Colonic mucosa (tissue), 4 donors: ENCODE results near the gene RALGAPA2. TPM values are rescaled to one million over a fixed set of nuclear protein-coding genes. Genes with fewer than 3 reads are reported as not detected.

Experiments used
- DNase-seq: peaks from one replicate; pipeline ENCODE4 v3.0.0-alpha.2; 2020
- H3K27ac ChIP-seq: fragments of 200-600 bp; one replicate; pipeline ENCODE4 v1.8.0; 2021
- H3K27me3 ChIP-seq: fragments of 200-600 bp; one replicate; pipeline ENCODE4 v1.8.0; 2021
- H3K36me3 ChIP-seq: fragments of 200-600 bp; one replicate; pipeline ENCODE4 v1.8.0; 2021
- H3K4me1 ChIP-seq: fragments of 200-600 bp; one replicate; pipeline ENCODE4 v1.8.0; 2021; ENCODE audit warnings: mild to moderate bottlenecking
- H3K4me3 ChIP-seq: fragments of 200-600 bp; one replicate; pipeline ENCODE4 v1.8.0; 2021
- H3K9ac ChIP-seq, 2 donors: one replicate each; pipeline ENCODE4 v1.7.0; 2013; ENCODE audit warnings: control low read depth in 2 of 2, low read depth in 2 of 2, low read length in 2 of 2
- H3K9me3 ChIP-seq: fragments of 200-600 bp; one replicate; pipeline ENCODE4 v1.8.0; 2021
- intact Hi-C: fragments of 100-400 bp; cut with DNase I; formaldehyde crosslinking; loops from one replicate; pipeline ENCODE4 v1.14.1; 2022
- total RNA-seq, 2 donors: library from RNA; stranded (reverse); fragmentation: NEBNext Ultra II Directional in 1 of 2; extraction: Animal tissue kit (Norgen Biotek cat#: 25700) in 1 of 2; gene quantifications; one replicate each; pipeline ENCODE4 v1.2.1, GENCODE V29; 2021
- TF ChIP-seq, protein P1 (sequence below): fragments of 200-600 bp; IDR thresholded peaks from one replicate; pipeline ENCODE4 v1.8.0; 2022; ENCODE audit warnings: antibody characterized with exemption, mild to moderate bottlenecking
- donor health status: healthy.
- donor health status: DM: no; HTN: no; CAD: no.
- donor health status: DM: no; HTN: no; CAD: no.

Gene RALGAPA2
- total RNA-seq, 2 donors from 2014 or later: 64.5 to 66.1 TPM

DNA sequence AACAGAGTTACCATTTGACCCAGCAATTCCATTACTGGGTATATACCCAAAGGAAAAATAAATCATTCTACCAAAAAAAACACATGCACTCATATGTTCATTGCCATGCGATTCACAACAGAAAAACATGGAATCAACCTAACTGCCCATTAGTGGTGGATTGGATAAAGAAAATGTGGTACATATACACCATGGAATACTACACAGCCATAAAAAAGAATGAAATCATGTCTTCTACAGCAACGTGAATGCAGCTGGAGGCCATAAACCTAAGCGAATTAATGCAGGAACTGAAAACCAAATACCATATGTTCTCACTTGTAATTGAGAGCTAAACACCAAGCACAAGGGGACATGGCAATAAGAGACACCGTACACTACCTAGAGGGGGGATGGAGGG is 12.5 kb downstream of the RALGAPA2 start:
- Histone ChIP-seq H3K9ac (no peak overlapping the region), H3K4me1 (no peaks in the 10 kb centered on the region), H3K36me3 (no peaks in the 10 kb centered on the region), H3K27me3 (no peaks in the 10 kb centered on the region), H3K27ac (no peak overlapping the region), H3K4me3 (no peak overlapping the region), H3K9me3 (no peaks in the 10 kb centered on the region)
- TF ChIP-seq, protein P1, sequence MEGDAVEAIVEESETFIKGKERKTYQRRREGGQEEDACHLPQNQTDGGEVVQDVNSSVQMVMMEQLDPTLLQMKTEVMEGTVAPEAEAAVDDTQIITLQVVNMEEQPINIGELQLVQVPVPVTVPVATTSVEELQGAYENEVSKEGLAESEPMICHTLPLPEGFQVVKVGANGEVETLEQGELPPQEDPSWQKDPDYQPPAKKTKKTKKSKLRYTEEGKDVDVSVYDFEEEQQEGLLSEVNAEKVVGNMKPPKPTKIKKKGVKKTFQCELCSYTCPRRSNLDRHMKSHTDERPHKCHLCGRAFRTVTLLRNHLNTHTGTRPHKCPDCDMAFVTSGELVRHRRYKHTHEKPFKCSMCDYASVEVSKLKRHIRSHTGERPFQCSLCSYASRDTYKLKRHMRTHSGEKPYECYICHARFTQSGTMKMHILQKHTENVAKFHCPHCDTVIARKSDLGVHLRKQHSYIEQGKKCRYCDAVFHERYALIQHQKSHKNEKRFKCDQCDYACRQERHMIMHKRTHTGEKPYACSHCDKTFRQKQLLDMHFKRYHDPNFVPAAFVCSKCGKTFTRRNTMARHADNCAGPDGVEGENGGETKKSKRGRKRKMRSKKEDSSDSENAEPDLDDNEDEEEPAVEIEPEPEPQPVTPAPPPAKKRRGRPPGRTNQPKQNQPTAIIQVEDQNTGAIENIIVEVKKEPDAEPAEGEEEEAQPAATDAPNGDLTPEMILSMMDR: no peak
- DNase-seq: no peak
- intact Hi-C loops: no loop called here

DNA sequence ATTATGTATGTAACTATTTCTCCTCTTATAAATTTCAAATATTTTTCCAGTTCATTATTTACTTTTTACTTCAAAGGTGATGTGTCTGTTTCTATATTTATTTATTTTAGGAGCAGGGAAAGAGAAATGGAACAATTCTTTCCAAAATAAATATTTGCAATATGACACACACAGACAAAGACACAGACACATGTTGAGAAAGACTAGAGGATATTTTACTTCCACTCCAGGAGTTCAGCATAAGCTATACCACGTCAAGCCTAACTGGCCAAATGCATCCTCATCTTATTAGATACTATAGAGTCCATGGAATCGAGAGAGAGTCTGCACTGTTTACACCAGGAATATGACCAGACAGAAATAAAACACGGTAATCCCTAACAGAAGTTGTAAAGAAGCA is 13.3 kb downstream of the RALGAPA2 start:
- Histone ChIP-seq H3K4me1 (no peaks in the 10 kb centered on the region), H3K27ac (no peak overlapping the region), H3K4me3 (no peak overlapping the region), H3K9me3 (no peaks in the 10 kb centered on the region), H3K9ac (no peak overlapping the region), H3K27me3 (no peaks in the 10 kb centered on the region), H3K36me3 (no peaks in the 10 kb centered on the region)
- intact Hi-C loops: no loop called here
- TF ChIP-seq, protein P1: no peak
- DNase-seq: no peak

DNA sequence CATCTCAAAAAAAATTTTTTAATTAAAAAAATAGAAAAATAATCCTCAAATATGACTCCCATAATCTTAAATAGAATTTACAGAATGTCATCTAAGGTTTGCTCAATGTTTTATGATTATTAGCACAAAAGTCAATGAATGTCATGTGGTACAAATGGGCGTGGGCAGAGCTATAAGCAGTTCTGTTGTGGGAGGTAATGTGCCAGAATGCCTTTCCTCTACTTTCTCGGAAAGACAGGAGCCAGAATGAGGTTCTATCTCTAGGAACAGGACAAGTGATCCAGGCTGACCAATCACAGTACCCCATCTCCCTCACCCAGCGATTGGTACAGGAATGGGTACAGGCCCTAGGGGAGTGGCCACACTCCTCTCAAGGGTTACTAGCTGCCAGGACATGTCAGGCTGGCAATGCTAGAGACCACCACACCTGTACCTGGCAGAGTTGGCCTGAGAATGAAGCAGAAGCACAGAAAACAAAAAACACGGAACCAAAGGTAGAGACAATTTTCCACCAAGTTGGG is 15.1 kb downstream of the RALGAPA2 start:
- DNase-seq: no peak
- Histone ChIP-seq H3K4me3 (no peak overlapping the region), H3K9me3 (no peaks in the 10 kb centered on the region), H3K9ac (no peak overlapping the region), H3K27me3 (no peaks in the 10 kb centered on the region), H3K27ac (no peak overlapping the region), H3K36me3 (no peaks in the 10 kb centered on the region), H3K4me1 (no peaks in the 10 kb centered on the region)
- intact Hi-C loops: no loop called here
- TF ChIP-seq, protein P1: no peak

DNA sequence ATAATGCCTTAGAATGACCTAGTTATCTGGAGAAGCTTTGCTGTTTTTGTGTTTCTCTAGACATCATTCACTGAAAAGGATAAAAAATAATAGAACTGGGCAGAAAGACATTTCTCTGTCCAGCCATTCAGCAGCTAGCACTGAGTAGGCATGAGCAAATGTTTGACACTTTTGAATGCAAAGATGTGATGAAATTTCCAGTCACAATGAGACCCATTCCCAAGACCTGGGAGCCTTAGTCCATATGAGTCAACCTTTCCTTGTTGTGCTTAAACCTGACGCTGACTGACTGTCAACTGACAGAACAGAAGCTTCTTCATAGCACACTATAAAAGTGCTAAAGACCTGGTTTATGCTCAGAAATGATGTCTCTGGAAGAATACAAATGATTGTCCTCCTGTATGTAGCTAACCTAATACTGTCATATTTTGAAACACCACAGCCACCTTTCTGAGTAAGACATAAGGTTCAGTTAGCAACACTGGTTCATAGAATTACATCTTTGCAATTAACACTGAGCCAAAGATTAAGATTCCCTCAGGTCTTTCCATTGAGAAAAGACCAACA is 17.1 kb downstream of the RALGAPA2 start:
- intact Hi-C loops: no loop called here
- TF ChIP-seq, protein P1: no peak
- Histone ChIP-seq H3K9me3 (no peaks in the 10 kb centered on the region), H3K4me3 (no peak overlapping the region), H3K27me3 (no peaks in the 10 kb centered on the region), H3K4me1 (no peaks in the 10 kb centered on the region), H3K27ac (no peak overlapping the region), H3K9ac (no peak overlapping the region), H3K36me3 (no peaks in the 10 kb centered on the region)
- no peak for DNase-seq

DNA sequence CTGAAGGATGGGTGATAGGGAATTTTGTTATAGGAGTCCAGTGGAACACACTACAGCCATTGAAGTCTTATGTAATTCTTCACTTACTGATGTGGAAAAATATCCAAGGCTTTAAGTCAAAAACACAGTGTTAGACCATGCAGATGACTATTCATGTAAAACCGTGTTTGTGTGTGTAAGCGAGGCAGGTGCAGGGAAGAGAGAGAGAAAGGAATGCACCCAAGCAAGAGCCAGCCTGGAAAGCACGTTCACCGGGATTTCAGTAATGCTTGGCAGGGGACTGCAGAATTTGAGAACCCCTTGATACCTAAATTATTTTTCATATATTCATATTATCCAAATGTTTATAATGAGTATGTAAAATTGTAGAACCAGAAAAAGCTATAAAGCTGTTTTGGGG is 17.9 kb downstream of the RALGAPA2 start:
- TF ChIP-seq, protein P1: no peak
- H3K4me3 ChIP-seq: no peak overlapping the region
- no peak for DNase-seq
- intact Hi-C loops: no loop called here
- no peaks in the 10 kb centered on the region for H3K4me1 ChIP-seq
- no peak overlapping the region for H3K9ac ChIP-seq
- H3K36me3 ChIP-seq: no peaks in the 10 kb centered on the region
- no peak overlapping the region for H3K27ac ChIP-seq
- H3K9me3 ChIP-seq: no peaks in the 10 kb centered on the region
- H3K27me3 ChIP-seq: no peaks in the 10 kb centered on the region
